Caco-2 (cell line): ENCODE results near the gene DDX54. TPM values are rescaled to one million over a fixed set of nuclear protein-coding genes. Genes with fewer than 3 reads are reported as not detected.

Experiments used
- BruUV-seq: library from RNA; stranded (reverse); fragments of 400-500 nt; replicated peaks from 2 replicates; lab custom pipeline; 2021; lab: Mats Ljungman, UMichigan
- CTCF ChIA-PET: fragments of 300-600 bp; sonication (Branson Sonifier 250); formaldehyde crosslinking; loops from one replicate; lab custom pipeline; 2022; ENCODE audit warnings: antibody characterized with exemption; lab: Charles Lee
- POLR2A ChIA-PET: fragments of 300-600 bp; sonication (Branson Sonifier 250); formaldehyde crosslinking; loops from one replicate; lab custom pipeline; 2022; ENCODE audit warnings: antibody characterized with exemption; lab: Charles Lee
- DNase-seq, 2 experiments: peaks; one replicate each; pipeline versions ENCODE4 v3.0.0 to v3.0.0-alpha.2; 2020 to 2022
- H3K27me3 ChIP-seq: replicated peaks from 2 replicates; pipeline ENCODE4 v1.6.0; 2011; ENCODE audit warnings: low read length; ENCODE audit not compliant: control insufficient read depth, insufficient read depth
- H3K36me3 ChIP-seq: 2 replicates; pipeline ENCODE4 v1.5.1; 2011; ENCODE audit warnings: low read length; ENCODE audit not compliant: control insufficient read depth, insufficient read depth
- H3K4me1 ChIP-seq: fragments of 250-450 bp; sonication (Bioruptor Pico); 2 replicates; pipeline ENCODE4 v1.5.1; 2020; ENCODE audit warnings: mild to moderate bottlenecking
- H3K4me3 ChIP-seq: 2 replicates; pipeline ENCODE4 v1.5.1; 2011; ENCODE audit warnings: low read depth, mild to moderate bottlenecking, control low read depth, low read length
- H3K9me3 ChIP-seq: fragments of 250-450 bp; sonication (Bioruptor Pico); 2 replicates; pipeline ENCODE4 v1.5.1; 2020; ENCODE audit warnings: mild to moderate bottlenecking, moderate library complexity
- H3K27ac Mint-ChIP-seq: one replicate; pipeline ENCODE4 v1.8.0; 2022; ENCODE audit warnings: mixed read lengths; ENCODE audit not compliant: unreplicated experiment
- H3K27me3 Mint-ChIP-seq: one replicate; pipeline ENCODE4 v1.8.0; 2022; ENCODE audit warnings: mixed read lengths; ENCODE audit not compliant: insufficient read depth, unreplicated experiment
- H3K36me3 Mint-ChIP-seq: one replicate; pipeline ENCODE4 v1.8.0; 2022; ENCODE audit warnings: mild to moderate bottlenecking, mixed read lengths; ENCODE audit not compliant: insufficient read depth, unreplicated experiment
- H3K4me1 Mint-ChIP-seq: one replicate; pipeline ENCODE4 v1.8.0; 2022; ENCODE audit warnings: low read depth, mixed read lengths; ENCODE audit not compliant: unreplicated experiment
- H3K4me3 Mint-ChIP-seq: one replicate; pipeline ENCODE4 v1.8.0; 2022; ENCODE audit warnings: mild to moderate bottlenecking, moderate library complexity, mixed read lengths; ENCODE audit not compliant: unreplicated experiment
- H3K9me3 Mint-ChIP-seq: one replicate; pipeline ENCODE4 v1.8.0; 2022; ENCODE audit warnings: mixed read lengths; ENCODE audit not compliant: unreplicated experiment
- intact Hi-C: fragments of 100-400 bp; cut with micrococcal nuclease; formaldehyde crosslinking; loops from one replicate; pipeline ENCODE4 v1.10.0; 2022; ENCODE audit not compliant: unreplicated experiment
- total RNA-seq: library from RNA; stranded (reverse); gene quantifications from 2 replicates; pipeline ENCODE4 v1.2.3, GENCODE V29; 2022
- TF ChIP-seq, protein P1 (sequence below), 2 experiments: fragments of 200-600 bp in 1 of 2; IDR thresholded peaks; 1 replicate in 1 of 2; 2 replicates in 1 of 2; pipeline versions ENCODE4 v1.5.1 to v1.8.0; 2011 to 2022; ENCODE audit warnings: antibody characterized with exemption in 1 of 2, control low read depth in 1 of 2, inconsistent platforms in 1 of 2, low read depth in 1 of 2, low read length in 1 of 2, mild to moderate bottlenecking in 1 of 2, moderate library complexity in 1 of 2; ENCODE audit not compliant: insufficient read depth in 1 of 2, severe bottlenecking in 1 of 2, unreplicated experiment in 1 of 2

Gene DDX54
- total RNA-seq, 1 experiment from 2014 or later: 110 TPM

DNA sequence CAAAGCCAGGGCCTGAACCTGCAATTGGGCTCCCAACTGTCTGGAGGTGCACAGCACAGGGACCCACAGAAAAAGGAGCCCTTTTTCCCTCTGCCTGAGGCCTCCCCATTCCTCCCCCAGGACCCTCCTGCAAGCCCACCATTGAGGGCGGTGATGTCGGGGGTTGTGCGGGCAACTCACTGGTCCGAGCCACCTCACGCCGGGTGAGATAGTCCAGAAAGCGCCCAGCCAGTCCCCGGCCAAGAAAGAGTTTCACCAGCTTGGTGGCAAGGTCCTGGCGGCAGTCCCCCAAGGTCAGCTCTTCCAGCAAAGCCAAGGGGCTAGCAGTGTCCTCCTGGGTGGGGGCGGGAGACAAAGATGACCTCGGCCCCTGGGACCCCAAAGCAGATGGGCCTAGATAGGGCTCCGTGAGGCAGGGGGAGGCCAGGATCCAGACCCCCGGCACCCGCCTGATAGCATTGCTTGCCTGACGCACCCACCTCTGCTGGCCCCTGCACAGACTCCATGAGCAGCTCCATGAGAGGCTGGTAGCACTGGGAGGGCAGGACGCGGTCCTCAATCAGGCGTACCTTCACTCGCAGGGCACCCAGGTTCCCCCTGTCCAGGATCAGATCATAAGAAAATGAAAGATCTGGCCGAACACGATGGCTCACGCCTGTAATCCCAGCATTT is 69.7 kb downstream of the DDX54 start:
- no peaks in the 10 kb centered on the region for H3K27me3 ChIP-seq
- H3K9me3 ChIP-seq: no peaks in the 10 kb centered on the region
- CTCF ChIA-PET: no interaction called here
- TF ChIP-seq, protein P1, sequence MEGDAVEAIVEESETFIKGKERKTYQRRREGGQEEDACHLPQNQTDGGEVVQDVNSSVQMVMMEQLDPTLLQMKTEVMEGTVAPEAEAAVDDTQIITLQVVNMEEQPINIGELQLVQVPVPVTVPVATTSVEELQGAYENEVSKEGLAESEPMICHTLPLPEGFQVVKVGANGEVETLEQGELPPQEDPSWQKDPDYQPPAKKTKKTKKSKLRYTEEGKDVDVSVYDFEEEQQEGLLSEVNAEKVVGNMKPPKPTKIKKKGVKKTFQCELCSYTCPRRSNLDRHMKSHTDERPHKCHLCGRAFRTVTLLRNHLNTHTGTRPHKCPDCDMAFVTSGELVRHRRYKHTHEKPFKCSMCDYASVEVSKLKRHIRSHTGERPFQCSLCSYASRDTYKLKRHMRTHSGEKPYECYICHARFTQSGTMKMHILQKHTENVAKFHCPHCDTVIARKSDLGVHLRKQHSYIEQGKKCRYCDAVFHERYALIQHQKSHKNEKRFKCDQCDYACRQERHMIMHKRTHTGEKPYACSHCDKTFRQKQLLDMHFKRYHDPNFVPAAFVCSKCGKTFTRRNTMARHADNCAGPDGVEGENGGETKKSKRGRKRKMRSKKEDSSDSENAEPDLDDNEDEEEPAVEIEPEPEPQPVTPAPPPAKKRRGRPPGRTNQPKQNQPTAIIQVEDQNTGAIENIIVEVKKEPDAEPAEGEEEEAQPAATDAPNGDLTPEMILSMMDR (IDR thresholded peaks at IDR 0.05; ENCODE audit: insufficient read depth in 1 of 2, low read depth in 1 of 2, low read length in 1 of 2, severe bottlenecking in 1 of 2, unreplicated experiment in 1 of 2): no peak
- Mint-ChIP-seq H3K9me3 (no peaks in the 10 kb centered on the region), H3K4me3 (no peak overlapping the region), H3K27me3 (peaks cover 7% of the 10 kb centered on the region), H3K36me3 (no peaks in the 10 kb centered on the region), H3K4me1 (no peaks in the 10 kb centered on the region), H3K27ac (no peak overlapping the region)
- no peaks in the 10 kb centered on the region for H3K4me1 ChIP-seq
- intact Hi-C loops: no loop called here
- POLR2A ChIA-PET: no interaction called here
- no peak overlapping the region for H3K4me3 ChIP-seq
- no peaks in the 10 kb centered on the region for H3K36me3 ChIP-seq
- BruUV-seq: no TSS peak
- no peak for DNase-seq

DNA sequence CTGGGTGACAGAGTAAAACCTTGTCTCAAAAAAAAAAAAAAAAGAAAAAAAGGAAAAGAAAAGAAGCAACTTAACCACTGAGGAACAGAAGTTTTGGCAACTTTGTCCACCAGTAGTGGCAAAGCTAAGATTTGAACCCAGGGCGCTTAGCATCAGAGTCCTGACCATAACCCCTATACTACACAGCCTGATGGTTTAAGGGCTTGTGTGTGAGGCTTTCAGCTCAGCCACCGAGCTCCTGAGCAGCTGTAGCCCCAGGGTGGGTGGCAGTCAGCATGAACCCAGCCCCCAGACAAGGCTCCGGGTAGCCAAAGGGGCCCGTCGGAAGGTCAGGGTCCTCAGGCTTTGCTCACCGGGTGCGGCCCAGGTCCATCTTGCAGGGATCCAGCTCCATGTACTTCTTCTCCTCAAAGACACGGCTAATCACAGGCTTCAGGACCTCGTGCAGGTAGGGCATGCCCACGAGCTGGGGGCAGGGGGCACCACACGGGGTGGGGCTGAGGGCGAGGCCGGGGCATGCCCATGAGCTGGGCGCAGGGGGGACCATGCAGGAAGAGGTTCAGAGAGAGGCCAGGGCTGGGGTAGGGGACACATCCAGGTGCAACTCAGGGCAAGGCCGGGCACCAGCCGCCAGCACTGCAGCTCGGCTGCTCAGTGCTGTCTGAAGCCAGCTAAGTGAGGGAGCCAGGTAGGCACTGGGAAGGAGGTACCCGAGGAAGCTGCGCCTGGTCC is 70.7 kb downstream of the DDX54 start:
- BruUV-seq: no TSS peak
- TF ChIP-seq, protein P1 (IDR thresholded peaks at IDR 0.05; ENCODE audit: insufficient read depth in 1 of 2, low read depth in 1 of 2, low read length in 1 of 2, severe bottlenecking in 1 of 2, unreplicated experiment in 1 of 2): no peak
- intact Hi-C loops: no loop called here
- H3K9me3 Mint-ChIP-seq: no peaks in the 10 kb centered on the region
- Histone ChIP-seq H3K4me3 (no peak overlapping the region), H3K4me1 (no peaks in the 10 kb centered on the region), H3K27me3 (no peaks in the 10 kb centered on the region), H3K9me3 (no peaks in the 10 kb centered on the region), H3K36me3 (no peaks in the 10 kb centered on the region)
- H3K27me3 Mint-ChIP-seq: peaks cover 4% of the 10 kb centered on the region
- H3K27ac Mint-ChIP-seq: no peak overlapping the region
- no peaks in the 10 kb centered on the region for H3K4me1 Mint-ChIP-seq
- POLR2A ChIA-PET: no interaction called here
- no peak overlapping the region for H3K4me3 Mint-ChIP-seq
- CTCF ChIA-PET: no interaction called here
- no peaks in the 10 kb centered on the region for H3K36me3 Mint-ChIP-seq
- DNase-seq: no peak

DNA sequence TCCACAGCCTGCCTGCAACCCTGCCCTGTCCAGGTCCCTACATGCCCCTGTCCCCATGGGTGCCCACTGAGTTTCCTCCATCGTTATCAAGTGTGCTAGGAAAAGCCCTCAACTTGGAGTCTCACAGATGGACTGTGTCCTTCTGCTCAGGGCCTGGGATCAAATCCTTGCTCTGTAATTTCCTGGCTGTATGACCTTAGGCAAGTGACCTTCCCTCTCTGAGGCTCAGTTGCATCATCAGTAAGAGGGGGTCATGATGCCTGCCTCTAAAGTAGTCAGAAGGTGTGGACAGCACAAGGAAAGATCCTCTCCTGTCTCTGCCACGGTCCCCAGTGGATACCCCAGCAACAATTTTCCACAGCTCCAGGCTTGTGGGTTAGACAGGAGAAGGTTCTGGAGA is 71.9 kb downstream of the DDX54 start:
- Histone ChIP-seq H3K4me3 (no peak overlapping the region), H3K4me1 (no peaks in the 10 kb centered on the region), H3K36me3 (no peaks in the 10 kb centered on the region), H3K27me3 (no peaks in the 10 kb centered on the region), H3K9me3 (no peaks in the 10 kb centered on the region)
- Mint-ChIP-seq H3K4me3 (no peak overlapping the region), H3K27me3 (peaks cover 4% of the 10 kb centered on the region), H3K27ac (no peak overlapping the region), H3K36me3 (no peaks in the 10 kb centered on the region), H3K9me3 (no peaks in the 10 kb centered on the region), H3K4me1 (no peaks in the 10 kb centered on the region)
- no peak for DNase-seq
- CTCF ChIA-PET: no interaction called here
- POLR2A ChIA-PET: no interaction called here
- intact Hi-C loops: no loop called here
- TF ChIP-seq, protein P1 (IDR thresholded peaks at IDR 0.05; ENCODE audit: insufficient read depth in 1 of 2, low read depth in 1 of 2, low read length in 1 of 2, severe bottlenecking in 1 of 2, unreplicated experiment in 1 of 2): no peak
- BruUV-seq: no TSS peak
